22Rv1 (cell line): ENCODE measurements around the gene CD14.

Source experiments
- CTCF ChIP-seq: fragments of 450-650 bp; IDR thresholded peaks from 2 replicates; pipeline ENCODE4 v1.5.1; 2017; ENCODE audit warnings: mild to moderate bottlenecking
- ZFX ChIP-seq: fragments of 450-650 bp; IDR thresholded peaks from 2 replicates; pipeline ENCODE4 v1.6.1; 2017; ENCODE audit warnings: antibody characterized with exemption, borderline replicate concordance

GRCh38 chr5:140627972-140628371 is 5.0 kb downstream of the CD14 start:
- no peak for TF ChIP-seq CTCF
- TF ChIP-seq ZFX, result no peak
